NCI-H1105 treated with DMSO at 0.1 percent for 48 hours (cell line): ENCODE measurements around the gene TMEM14C.
A peak's percentile ranks its signal among the peaks of the same experiment; 100 is the strongest.

Experiments
- DNase-seq: peaks from one replicate; lab custom pipeline; 2025; lab: John Stamatoyannopoulos, UW

TMEM14C gene

GRCh38 chr6:10722820-10723566 is at the start of gene TMEM14C:
TMEM14C (plus strand) TSS chr6:10723070; CDS start chr6:10724614, 1,544 bp downstream.
- DNase-seq, result peak; percentile 96

- DNase-seq, result no peak
These were observed 46.5 kb upstream of the TMEM14C start for GRCh38 chr6:10676403-10676802.

GRCh38 chr6:10678456-10678855 is 44.4 kb upstream of the TMEM14C start:
- DNase-seq, result no peak

- DNase-seq, result no peak
These were observed 41.1 kb upstream of the TMEM14C start for GRCh38 chr6:10681795-10682194.

- DNase-seq, result no peak
These were observed 40.4 kb upstream of the TMEM14C start for GRCh38 chr6:10682355-10682988.

DNA sequence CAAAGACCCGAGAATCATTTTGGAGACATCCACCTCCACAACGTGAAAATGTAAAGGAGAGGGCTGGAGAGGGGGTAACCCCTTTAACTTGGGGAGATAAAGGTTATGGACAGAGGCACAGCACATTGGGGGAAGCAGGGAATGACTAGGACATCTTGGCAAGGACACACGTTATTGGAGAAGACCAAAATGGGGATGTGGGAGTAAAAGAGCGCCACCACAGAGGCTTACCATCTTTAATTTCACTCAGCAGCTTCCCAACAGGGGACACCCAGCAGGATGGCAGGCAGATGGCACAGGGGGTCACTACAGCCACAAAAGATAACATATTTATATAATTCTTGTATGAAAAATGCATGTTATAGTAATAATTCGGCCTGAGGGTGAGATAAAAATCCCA is 38.3 kb upstream of the TMEM14C start:
- no peak for DNase-seq

DNA sequence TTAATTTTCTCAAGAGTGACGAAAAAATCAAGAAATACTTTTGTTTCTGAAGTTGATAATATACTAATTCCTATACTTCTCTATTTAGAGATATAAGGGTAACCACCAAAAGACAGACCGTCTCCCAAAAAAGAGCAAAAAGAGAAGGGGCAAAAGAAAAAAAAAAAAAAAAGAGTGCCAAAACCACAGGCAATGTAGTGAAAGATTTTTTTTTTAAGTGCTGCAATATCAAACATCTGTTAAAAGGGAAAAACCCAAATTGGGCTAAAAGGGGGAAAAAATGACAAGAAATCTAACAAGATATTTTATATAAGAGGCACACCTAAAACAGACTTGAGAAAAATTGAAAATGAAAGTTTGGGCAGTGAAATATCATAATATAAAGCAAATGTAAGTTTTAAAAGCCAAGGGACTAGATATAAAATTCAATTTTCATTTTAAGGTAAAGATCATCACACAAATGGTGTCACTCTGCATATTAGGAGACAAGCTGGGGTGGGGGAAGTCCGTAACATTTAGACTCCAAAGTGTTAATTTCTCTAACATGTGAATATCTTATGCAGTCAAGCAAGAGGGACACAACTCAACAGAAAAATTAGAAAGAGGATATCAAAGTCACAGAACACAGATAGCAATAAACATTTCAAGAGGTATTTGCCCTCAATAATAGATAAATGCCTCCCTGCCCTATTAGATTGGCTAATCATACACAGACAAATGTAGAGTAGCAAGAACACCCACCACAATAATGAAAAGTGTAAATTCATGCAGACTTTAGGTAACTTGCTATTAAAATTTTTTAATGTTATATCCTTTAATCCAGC is 37.6 kb upstream of the TMEM14C start:
- DNase-seq, result no peak

DNA sequence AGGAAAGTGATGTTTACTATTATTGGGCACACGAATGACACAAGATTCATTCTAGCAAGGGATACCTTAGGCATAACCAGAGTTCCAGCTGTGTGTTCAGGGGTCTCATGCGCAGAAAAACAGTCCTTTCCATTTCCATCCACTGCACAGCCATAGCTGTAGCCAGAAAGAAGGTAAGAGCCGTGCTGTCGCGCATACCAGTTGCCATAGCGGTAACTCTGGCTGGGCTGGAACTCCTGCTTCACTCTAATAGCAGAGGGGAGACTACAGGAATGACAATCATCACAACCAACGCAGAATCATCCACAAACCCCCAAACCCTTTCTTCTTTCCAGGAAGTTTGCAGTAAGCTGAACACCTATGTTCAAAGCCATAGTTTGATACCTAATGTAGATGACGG is 36.0 kb upstream of the TMEM14C start:
- no peak for DNase-seq

DNA sequence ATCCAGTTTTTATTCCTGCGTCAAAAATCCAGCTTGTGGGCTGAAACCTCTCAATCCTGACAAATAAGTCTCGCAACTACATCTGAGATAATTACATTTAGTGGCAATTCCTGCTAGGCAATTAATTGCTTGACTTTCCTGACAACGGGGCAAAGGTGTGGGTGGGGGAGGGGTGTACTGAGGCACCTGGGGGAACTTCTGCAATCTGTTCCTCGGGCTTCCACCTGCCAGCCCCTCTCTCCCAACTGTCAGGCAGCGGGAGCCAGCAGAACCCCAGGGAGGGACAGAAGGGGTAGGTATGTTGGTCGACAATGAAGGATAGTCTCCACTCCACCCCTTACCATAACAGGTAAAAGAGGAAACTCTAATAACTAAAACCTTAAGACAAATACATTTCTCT is 35.3 kb upstream of the TMEM14C start:
- peak; percentile 13 for DNase-seq

DNA sequence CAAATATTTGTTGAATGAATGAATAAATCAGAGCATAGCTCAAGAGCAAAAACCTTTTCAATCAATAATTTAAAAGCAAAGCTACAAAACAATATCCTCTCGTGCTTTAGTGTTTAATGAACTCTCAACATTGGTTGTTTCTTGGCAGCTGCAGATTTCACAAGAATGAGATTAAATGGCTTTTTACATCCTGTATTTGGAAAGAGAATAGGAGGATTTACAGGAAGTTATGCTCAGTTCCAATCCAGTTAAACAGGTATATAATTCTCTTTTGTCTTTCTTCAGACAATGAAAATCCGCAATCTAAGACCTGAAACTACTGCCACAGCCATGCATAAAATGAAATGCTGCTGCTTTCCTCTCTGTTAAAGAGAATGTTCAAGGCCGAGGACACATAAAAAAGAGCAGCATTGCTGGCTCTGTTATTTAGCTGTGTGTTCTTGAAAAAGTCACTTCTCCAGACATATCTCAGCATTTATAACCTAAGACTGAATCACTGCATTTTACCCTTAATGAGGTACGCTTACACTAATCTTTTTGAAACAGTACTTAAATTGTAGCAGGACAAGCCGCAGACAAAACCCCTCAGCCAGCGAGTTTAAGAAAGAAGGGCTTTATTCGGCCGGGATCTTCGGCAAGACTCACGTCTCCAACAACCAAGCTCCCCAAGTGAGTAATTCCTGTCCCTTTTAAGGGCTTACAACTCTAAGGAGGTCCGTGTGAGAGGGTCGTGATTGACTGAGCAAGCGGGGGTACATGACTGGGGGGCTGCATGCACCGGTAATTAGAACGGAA is 32.0 kb upstream of the TMEM14C start:
- DNase-seq, result no peak

- DNase-seq, result no peak
These were observed 29.8 kb upstream of the TMEM14C start for GRCh38 chr6:10692965-10693538.

DNA sequence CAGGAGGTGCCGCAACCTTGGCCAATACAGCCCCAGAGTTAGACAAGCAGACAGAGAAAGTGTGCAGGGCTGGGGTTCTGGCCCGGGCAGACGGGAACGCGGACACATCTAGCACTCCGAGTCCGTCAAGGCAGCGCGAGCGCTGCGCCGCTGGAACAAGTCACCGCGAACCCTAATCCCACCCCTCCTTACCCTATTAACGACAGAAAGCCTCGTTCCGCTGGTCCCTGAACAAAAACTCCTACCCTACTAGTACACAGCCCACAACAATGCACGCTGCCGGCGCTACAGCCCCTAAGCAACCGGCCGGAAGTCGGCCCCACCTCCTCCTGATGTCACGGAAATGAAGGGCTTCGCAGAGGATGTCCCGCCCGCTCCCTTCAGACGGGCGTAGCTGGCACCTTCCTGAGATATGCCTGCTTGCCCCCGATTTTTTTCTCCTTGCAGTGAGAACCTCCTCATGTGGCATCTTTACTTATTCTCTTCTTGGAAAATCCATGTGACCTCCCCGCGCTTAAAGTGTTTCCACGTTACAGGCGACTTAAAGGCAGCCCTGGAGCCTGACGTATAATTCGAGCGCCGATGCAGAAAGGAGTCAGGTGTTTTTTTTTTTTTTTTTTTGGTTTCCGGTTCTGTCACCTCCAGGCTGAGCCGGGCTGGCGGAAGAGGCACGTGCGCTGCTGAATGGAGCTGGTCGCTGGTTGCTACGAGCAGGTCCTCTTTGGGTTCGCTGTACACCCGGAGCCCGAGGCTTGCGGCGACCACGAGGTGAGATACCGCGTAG is 28.4 kb upstream of the TMEM14C start, which contains the start of the genes C6orf52 and PAK1IP1:
C6orf52 (minus strand) TSS at position 315 of the 784 bp plus-strand sequence. CDS start 7,066 bp downstream, outside the sequence.
PAK1IP1 (plus strand) TSS at position 671 of the 784 bp plus-strand sequence; CDS start at position 685, 14 bp downstream.
- peak; percentile 95 for DNase-seq

DNA sequence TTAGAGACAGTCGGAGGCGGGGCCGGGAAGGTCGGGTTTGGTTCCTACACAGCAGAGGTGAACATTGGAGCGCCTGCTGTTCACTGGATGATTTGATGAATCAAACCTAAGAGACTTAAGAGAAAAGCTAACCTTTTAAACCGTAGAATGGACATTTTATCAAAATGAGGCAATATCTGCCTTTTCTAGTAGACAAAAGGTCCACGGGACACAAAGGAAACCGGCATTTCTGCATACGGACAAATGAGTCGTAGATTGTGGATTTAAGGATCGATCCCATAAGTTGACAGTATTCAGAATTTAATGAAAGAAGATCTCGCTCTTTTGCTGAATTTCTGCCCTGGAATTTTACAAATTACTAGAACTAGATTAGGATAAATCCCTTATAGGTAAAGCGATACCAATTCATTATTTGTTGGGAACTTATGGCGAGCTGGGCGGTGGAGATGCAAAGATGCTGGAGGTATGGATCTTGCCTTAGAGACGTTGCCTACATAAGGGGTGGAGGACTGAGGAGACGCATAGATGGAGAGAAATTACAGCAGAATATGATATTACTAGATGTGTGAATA is 27.7 kb upstream of the TMEM14C start:
- no peak for DNase-seq

DNA sequence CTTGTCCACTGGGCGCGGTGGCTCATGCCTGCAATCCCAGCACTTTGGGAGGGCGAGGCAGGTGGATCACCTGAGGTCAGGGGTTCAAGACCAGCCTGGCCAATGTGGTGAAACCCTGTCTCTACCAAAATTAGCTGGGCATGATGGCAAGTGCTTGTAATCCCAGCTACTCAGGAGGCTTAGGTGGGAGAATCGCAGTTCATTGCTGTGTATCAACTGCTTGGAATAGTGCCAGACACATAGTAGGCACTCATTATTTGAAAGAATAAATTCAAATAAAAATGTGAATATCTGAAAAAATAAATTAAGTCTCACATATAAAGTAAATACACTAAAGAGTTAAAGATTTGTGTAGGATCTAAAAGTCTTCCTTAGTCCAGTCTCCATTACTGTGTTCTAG is 26.2 kb upstream of the TMEM14C start:
- no peak for DNase-seq

DNA sequence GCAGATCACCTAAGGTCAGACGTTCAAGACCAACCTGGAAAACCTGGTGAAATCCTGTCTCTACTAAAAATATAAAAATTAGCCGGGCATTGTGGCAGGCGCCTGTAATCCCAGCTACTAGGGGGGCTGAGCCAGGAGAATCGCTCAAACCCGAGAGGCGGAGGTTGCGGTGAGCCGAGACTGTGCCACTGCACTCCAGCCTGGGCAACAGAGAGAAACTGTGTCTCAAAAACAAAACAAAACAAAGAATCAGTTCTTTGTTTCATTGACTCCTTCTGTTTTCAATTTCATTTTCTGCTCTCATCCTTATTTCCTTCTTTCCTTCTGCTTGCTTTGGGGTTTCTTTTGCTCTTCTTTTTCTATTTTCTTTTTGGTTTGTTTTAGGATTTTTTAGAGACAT is 8.9 kb upstream of the TMEM14C start:
- DNase-seq, result no peak

DNA sequence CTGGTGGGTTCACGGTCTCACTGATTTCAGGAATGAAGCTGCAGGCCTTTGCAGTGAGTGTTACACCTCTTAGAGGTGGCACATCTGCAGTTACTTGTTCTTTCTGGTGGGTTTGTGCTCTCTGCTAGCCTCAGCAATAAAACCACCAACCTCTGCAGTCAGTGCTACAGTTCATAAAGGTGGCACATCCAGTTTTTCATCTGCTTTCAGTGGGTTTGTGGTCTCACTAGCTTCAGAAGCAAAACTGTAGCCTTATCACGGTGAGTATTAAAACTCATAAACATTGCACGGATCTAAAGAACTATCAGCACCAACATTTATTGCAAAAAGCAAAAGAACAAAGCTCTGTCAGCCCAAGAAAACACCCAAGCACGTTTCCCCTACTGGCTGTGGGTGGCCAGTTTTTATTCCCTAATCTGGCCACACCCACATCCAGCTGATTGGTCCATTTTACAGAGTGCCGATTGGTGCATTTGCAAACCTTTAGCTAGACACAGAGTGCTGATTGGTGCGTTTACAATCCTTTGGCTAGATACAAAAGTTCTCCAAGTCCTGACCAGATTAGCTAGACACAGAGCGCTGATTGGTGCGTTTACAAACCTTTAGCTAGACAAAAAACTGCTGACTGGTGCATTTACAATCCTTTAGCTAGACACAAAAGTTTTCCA is 3.4 kb upstream of the TMEM14C start:
- no peak for DNase-seq

DNA sequence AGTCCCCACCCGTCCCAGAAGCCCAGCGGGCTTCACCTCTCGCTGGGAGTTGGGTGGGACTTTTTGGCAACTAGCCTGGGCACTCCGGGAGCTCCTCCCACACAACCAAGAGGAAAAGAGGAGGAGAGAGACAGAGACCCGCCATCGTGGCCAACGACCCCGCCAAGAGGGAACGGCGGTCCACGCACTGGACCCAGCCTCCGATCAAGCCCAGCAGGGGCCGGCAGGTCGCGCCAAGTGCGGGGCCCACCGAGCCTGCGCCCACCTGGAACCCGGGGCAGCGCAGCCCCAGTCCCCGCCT is 3.0 kb upstream of the TMEM14C start:
- no peak for DNase-seq

DNA sequence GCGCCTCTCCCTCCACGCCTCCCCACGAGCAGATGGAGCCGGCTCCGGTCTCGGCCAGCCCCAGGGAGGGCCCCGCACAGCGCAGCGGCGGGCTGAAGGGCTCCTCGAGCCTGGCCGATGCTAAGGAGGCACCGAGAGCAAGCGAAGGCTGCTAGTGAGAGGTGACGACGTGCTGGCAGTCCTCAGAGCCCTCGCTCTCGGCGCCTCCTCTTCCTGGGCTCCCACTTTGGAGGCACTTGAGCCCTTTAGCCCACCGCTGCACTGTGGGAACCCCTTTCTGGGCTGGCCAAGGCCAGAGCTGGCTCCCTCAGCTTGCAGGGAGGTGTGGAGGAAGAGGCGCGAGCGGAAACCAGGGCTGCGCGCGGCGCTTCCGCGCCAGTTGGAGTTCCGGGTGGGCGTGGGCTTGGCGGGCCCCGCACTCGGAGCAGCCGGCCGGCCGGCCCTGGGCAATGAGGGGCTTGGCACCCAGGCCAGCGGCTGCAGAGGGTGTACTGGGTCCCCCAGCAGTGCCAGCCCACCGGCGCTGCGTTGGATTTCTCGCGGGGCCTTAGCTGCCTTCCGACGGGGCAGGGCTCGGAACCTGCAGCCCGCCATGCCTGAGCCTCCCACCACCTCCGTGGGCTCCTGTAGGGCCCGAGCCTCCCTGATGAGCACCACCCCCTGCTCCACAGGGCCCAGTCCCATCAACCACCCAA is 2.5 kb upstream of the TMEM14C start:
- DNase-seq, result no peak
